Liver (tissue), 3 donors: ENCODE measurements around the gene SPINK13.

ENCODE experiments used
- ATF3 ChIP-seq: IDR thresholded peaks from 2 replicates; pipeline ENCODE4 v1.6.1; 2016; ENCODE audit warnings: antibody characterized with exemption
- CTCF ChIP-seq: fragments of 150-350 bp; IDR thresholded peaks from 2 replicates; pipeline ENCODE4 v1.5.1; 2017; ENCODE audit warnings: improper control_type of control experiment, low read depth, low read length; ENCODE audit not compliant: missing input control
- EGR1 ChIP-seq, 2 donors: IDR thresholded peaks; 2 replicates each; pipeline ENCODE4 v1.6.1; 2016 to 2018; ENCODE audit warnings: antibody characterized with exemption in 2 of 2, low read depth in 2 of 2
- FOXA1 ChIP-seq: IDR thresholded peaks from 2 replicates; pipeline ENCODE4 v1.6.1; 2016; ENCODE audit warnings: antibody characterized with exemption
- GABPA ChIP-seq, 2 donors: IDR thresholded peaks in 1 of 2; conservative IDR thresholded peaks in 1 of 2; 2 replicates each; pipeline ENCODE4 v1.6.1; 2016; ENCODE audit warnings: antibody characterized with exemption in 2 of 2, mild to moderate bottlenecking in 1 of 2, moderate library complexity in 1 of 2
- HNF4A ChIP-seq, 2 donors: conservative IDR thresholded peaks; 2 replicates each; pipeline ENCODE4 v1.6.1; 2016; ENCODE audit warnings: antibody characterized with exemption in 2 of 2, mild to moderate bottlenecking in 2 of 2
- HNF4G ChIP-seq: IDR thresholded peaks from 2 replicates; pipeline ENCODE4 v1.6.1; 2016; ENCODE audit warnings: antibody characterized with exemption
- JUND ChIP-seq, 2 donors: IDR thresholded peaks; 2 replicates each; pipeline ENCODE4 v1.6.1; 2016; ENCODE audit warnings: antibody characterized with exemption in 2 of 2
- MAX ChIP-seq: IDR thresholded peaks from 2 replicates; pipeline ENCODE4 v1.6.1; 2016; ENCODE audit warnings: antibody characterized with exemption
- REST ChIP-seq: IDR thresholded peaks from 2 replicates; pipeline ENCODE4 v1.6.1; 2016; ENCODE audit warnings: antibody characterized with exemption, mild to moderate bottlenecking
- RXRA ChIP-seq, 2 donors: IDR thresholded peaks; 2 replicates each; pipeline ENCODE4 v1.6.1; 2017 to 2018; ENCODE audit warnings: antibody characterized with exemption in 2 of 2, mild to moderate bottlenecking in 1 of 2
- TAF1 ChIP-seq: conservative IDR thresholded peaks from 2 replicates; pipeline ENCODE4 v1.6.1; 2016; ENCODE audit warnings: antibody characterized with exemption, mild to moderate bottlenecking
- YY1 ChIP-seq: IDR thresholded peaks from 2 replicates; pipeline ENCODE4 v1.6.1; 2016; ENCODE audit warnings: antibody characterized with exemption, mild to moderate bottlenecking
- ZBTB33 ChIP-seq: IDR thresholded peaks from 2 replicates; pipeline ENCODE4 v1.6.1; 2016; ENCODE audit warnings: antibody characterized with exemption
- donor health status: healthy.
- donor health status: healthy.

GRCh38 chr5:148290271-148291195 lies 21.9 kb downstream of the SPINK13 start:
- TF ChIP-seq CTCF (peak; percentile 40), TAF1 (no peak), MAX (no peak), ZBTB33 (no peak), FOXA1 (no peak), GABPA (IDR thresholded peaks at IDR 0.05 in 1 of 2, conservative IDR thresholded peaks at IDR 0.05 in 1 of 2) (no peak), REST (no peak), JUND (IDR thresholded peaks at IDR 0.05) (no peak), EGR1 (IDR thresholded peaks at IDR 0.05; ENCODE audit: low read depth in 2 of 2) (no peak), HNF4G (no peak), RXRA (IDR thresholded peaks at IDR 0.05) (no peak), YY1 (no peak), ATF3 (no peak), HNF4A (conservative IDR thresholded peaks at IDR 0.05) (no peak)
